Measurements from ENCODE around the gene SLC38A9. TPM values are rescaled to one million over a fixed set of nuclear protein-coding genes. Genes with fewer than 3 reads are reported as not detected.

The SLC38A9 gene
- polyA plus RNA-seq, 1 of the 3 experiments (the other 2 are of a cell fraction) = 6.9 TPM

- Histone ChIP-seq H3K79me2 (ENCODE audit: insufficient read depth) (no peaks in the 10 kb centered on the region), H3K27ac (ENCODE audit: low read depth in 2 of 2, low read length in 1 of 2) (no peak overlapping the region), H3K4me3 (ENCODE audit: low read depth in 2 of 2, low read length in 1 of 2) (no peak overlapping the region), H3K4me1 (ENCODE audit: control insufficient read depth in 1 of 2, insufficient read depth in 2 of 2, low read depth in 1 of 2, low read length in 1 of 2) (peaks cover 0 to 4% of the 10 kb centered on the region in 2 experiments; a peak in 2 of 4 replicates), H4K20me1 (ENCODE audit: insufficient read depth) (no peaks in the 10 kb centered on the region), H3K9me2 (no peaks in the 10 kb centered on the region), H2AFZ (ENCODE audit: low read depth) (no peak overlapping the region), H3K4me2 (no peak overlapping the region), H3K27me3 (ENCODE audit: insufficient read depth) (no peaks in the 10 kb centered on the region), H3F3A (replicated peaks; ENCODE audit: insufficient read depth) (peaks cover 21% of the 10 kb centered on the region), H3K36me3 (replicated peaks in 1 of 2; ENCODE audit: control insufficient read depth in 1 of 2, insufficient read depth in 2 of 2, low read length in 1 of 2) (peaks cover 5 to 19% of the 10 kb centered on the region in 2 experiments), H3K9ac (no peak overlapping the region), H3K9me3 (no peaks in the 10 kb centered on the region)
- ChIA-PET CTCF (no interaction called here), POLR2A (no interaction called here)
- TF ChIP-seq GABPA (IDR thresholded peaks at IDR 0.05; ENCODE audit: low read depth) = no peak
- TF ChIP-seq TCF12 (IDR thresholded peaks at IDR 0.05) = no peak
- TF ChIP-seq SMC3 (IDR thresholded peaks at IDR 0.05; ENCODE audit: low read depth, low read length) = no peak
- 93% methylated on average over 8 of the region's 8 CpGs for WGBS (ENCODE audit: low lambda C conversion rate)
- DNase-seq = no peak
These were observed 47.1 kb downstream of the SLC38A9 start for GRCh38 chr5:55665065-55665464.

- no peak for DNase-seq
- no peaks in the 10 kb centered on the region for H3K4me1 ChIP-seq (ENCODE audit: control insufficient read depth in 1 of 2, insufficient read depth in 2 of 2, low read depth in 1 of 2, low read length in 1 of 2)
- WGBS (ENCODE audit: low lambda C conversion rate) = 65% methylated on average over 2 of the region's 2 CpGs
- H3K27ac ChIP-seq (ENCODE audit: low read depth in 2 of 2, low read length in 1 of 2) = no peak overlapping the region
- H3K4me3 ChIP-seq (ENCODE audit: low read depth in 2 of 2, low read length in 1 of 2) = no peak overlapping the region
- no peaks in the 10 kb centered on the region for H4K20me1 ChIP-seq (ENCODE audit: insufficient read depth)
- H3K9ac ChIP-seq = no peak overlapping the region
- no peak overlapping the region for H3K4me2 ChIP-seq
- no peak for TF ChIP-seq ZBTB33 (IDR thresholded peaks at IDR 0.05; ENCODE audit: borderline replicate concordance, low read depth)
- TF ChIP-seq TAF1 (IDR thresholded peaks at IDR 0.05; ENCODE audit: borderline replicate concordance, low read depth, low read length) = no peak
- TF ChIP-seq FOXM1 (IDR thresholded peaks at IDR 0.05; ENCODE audit: low read depth) = no peak
- TF ChIP-seq JUND (IDR thresholded peaks at IDR 0.05) = no peak
- TF ChIP-seq RAD21 (IDR thresholded peaks at IDR 0.05; ENCODE audit: low read length) = no peak
- no peak for TF ChIP-seq CTCF (IDR thresholded peaks at IDR 0.05)
- no peak for TF ChIP-seq GATA2 (CRISPR knock-in tag; IDR thresholded peaks at IDR 0.05)
- TF ChIP-seq TEAD4 (IDR thresholded peaks at IDR 0.05; ENCODE audit: borderline replicate concordance, insufficient read depth) = no peak
- no peak for TF ChIP-seq EZH2phosphoT487 (IDR thresholded peaks at IDR 0.05; ENCODE audit: borderline replicate concordance, low read depth)
- no peak for TF ChIP-seq USF1 (IDR thresholded peaks at IDR 0.05; ENCODE audit: borderline replicate concordance, low read depth)
- TF ChIP-seq ELF1 (IDR thresholded peaks at IDR 0.05) = no peak
- no peak for TF ChIP-seq PBX3 (IDR thresholded peaks at IDR 0.05)
- TF ChIP-seq REST (IDR thresholded peaks at IDR 0.05; ENCODE audit: low read depth, low read length) = no peak
- TF ChIP-seq SMC3 (IDR thresholded peaks at IDR 0.05; ENCODE audit: low read depth, low read length) = no peak
- TF ChIP-seq MEF2A (IDR thresholded peaks at IDR 0.05; ENCODE audit: borderline replicate concordance, low read depth) = no peak
- no peak for TF ChIP-seq MXI1 (IDR thresholded peaks at IDR 0.05; ENCODE audit: low read depth, low read length)
- no peak for TF ChIP-seq RXRA (IDR thresholded peaks at IDR 0.05; ENCODE audit: borderline replicate concordance, low read depth)
- no peak for TF ChIP-seq GABPA (IDR thresholded peaks at IDR 0.05; ENCODE audit: low read depth)
- H2AFZ ChIP-seq (ENCODE audit: low read depth) = no peak overlapping the region
- no peaks in the 10 kb centered on the region for H3K27me3 ChIP-seq (ENCODE audit: insufficient read depth)
- POLR2A ChIA-PET = no interaction called here
- H3K36me3 ChIP-seq (replicated peaks in 1 of 2; ENCODE audit: control insufficient read depth in 1 of 2, insufficient read depth in 2 of 2, low read length in 1 of 2) = peaks cover 0 to 31% of the 10 kb centered on the region in 2 experiments
- H3K9me2 ChIP-seq = no peaks in the 10 kb centered on the region
- H3K9me3 ChIP-seq = no peaks in the 10 kb centered on the region
- no peaks in the 10 kb centered on the region for H3K79me2 ChIP-seq (ENCODE audit: insufficient read depth)
- peaks cover 2% of the 10 kb centered on the region for H3F3A ChIP-seq (replicated peaks; ENCODE audit: insufficient read depth)
- CTCF ChIA-PET = interaction anchor here (0.7 to 1.3 kb wide), 2 partner anchors 16 to 35 kb away, joined by 3 to 4 read pairs; no protein-coding TSS in a partner anchor
These were observed 54.7 kb downstream of the SLC38A9 start for GRCh38 chr5:55657443-55657842.
